HL-60 (cell line): ENCODE data around the gene SRCAP.
"Not testable (repeated sequence)": the region's sequence is repeated elsewhere in the genome, so short reads cannot be mapped to it uniquely, and the experiment has no call there.

Experiments
- GABPA ChIP-seq: IDR thresholded peaks from 2 replicates; pipeline ENCODE4 v1.6.1; 2012; ENCODE audit warnings: low read depth
- TF ChIP-seq, protein P1 (sequence below): IDR thresholded peaks from one replicate; pipeline ENCODE4 v1.5.1; 2011; ENCODE audit warnings: low read length, control low read depth, inconsistent platforms; ENCODE audit not compliant: insufficient read depth

DNA sequence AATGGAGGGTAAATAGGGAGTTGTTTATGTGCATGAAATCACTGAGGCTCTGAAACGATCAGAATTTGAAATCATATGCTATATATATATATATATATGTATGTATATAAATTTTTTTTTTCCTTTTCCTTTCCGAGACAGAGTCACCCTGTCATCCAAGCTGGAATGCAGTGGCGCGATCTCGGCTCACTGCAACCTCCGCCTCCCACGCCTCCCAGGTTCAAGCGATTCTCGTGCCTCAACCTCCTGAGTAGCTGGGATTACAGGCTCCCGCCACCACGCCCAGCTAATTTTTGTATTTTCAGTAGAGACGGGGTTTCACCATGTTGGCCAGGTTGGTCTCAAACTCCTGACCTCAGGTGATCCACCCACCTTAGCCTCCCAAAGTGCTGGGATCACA, 4.1 kb downstream of the SRCAP start:
- TF ChIP-seq, protein P1, sequence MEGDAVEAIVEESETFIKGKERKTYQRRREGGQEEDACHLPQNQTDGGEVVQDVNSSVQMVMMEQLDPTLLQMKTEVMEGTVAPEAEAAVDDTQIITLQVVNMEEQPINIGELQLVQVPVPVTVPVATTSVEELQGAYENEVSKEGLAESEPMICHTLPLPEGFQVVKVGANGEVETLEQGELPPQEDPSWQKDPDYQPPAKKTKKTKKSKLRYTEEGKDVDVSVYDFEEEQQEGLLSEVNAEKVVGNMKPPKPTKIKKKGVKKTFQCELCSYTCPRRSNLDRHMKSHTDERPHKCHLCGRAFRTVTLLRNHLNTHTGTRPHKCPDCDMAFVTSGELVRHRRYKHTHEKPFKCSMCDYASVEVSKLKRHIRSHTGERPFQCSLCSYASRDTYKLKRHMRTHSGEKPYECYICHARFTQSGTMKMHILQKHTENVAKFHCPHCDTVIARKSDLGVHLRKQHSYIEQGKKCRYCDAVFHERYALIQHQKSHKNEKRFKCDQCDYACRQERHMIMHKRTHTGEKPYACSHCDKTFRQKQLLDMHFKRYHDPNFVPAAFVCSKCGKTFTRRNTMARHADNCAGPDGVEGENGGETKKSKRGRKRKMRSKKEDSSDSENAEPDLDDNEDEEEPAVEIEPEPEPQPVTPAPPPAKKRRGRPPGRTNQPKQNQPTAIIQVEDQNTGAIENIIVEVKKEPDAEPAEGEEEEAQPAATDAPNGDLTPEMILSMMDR, result not testable (repeated sequence)
- TF ChIP-seq GABPA, result not testable (repeated sequence)
